ENCODE measurements around the gene COL4A4. TPM values are rescaled to one million over a fixed set of nuclear protein-coding genes. Genes with fewer than 3 reads are reported as not detected.

Gene COL4A4
- total and polyA plus RNA-seq, 2 of the 4 experiments (the other 2 are of a cell fraction): 0.02 TPM; not detected in 1

DNA sequence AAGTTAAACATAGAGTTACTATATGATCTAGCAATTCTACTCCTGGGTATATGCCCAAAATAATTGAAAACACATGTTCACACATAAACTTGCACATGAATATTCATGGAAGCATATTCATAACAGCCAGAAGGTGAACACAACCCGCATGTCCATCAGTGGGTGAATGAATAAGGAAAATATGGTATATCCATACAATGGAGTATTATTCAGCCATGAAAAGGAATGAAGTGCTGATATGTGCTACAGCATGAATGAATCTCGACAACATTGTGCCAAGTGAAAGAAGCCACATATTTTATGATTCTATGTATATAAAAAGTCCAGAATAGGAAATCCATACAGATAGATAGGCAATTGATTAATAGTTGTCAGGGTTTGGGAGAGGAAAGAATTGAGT lies 15.9 kb downstream of the COL4A4 start:
- TF ChIP-seq SMC3 (IDR thresholded peaks at IDR 0.05; ENCODE audit: low read depth, low read length): no peak
- no peak for TF ChIP-seq MAFK (IDR thresholded peaks at IDR 0.05; ENCODE audit: low read depth, low read length)
- TF ChIP-seq MAZ (IDR thresholded peaks at IDR 0.05; ENCODE audit: borderline replicate concordance, low read depth, low read length): no peak
- no peak for TF ChIP-seq CHD1 (IDR thresholded peaks at IDR 0.05; ENCODE audit: low read depth, low read length)
- no peak for TF ChIP-seq RAD21 (IDR thresholded peaks at IDR 0.05; ENCODE audit: low read length)

More for the DNA sequence above, 15.9 kb downstream of the COL4A4 start:
- H3K79me1 ChIP-seq (ENCODE audit: low read depth in 1 of 2, low read length in 2 of 2): no peaks in the 10 kb centered on the region
- ATAC-seq (ENCODE audit: low read depth) (no peak), DNase-seq (no peak)
- intact Hi-C loops (cut with micrococcal nuclease): no loop called here
- no peak overlapping the region for H3K27ac ChIP-seq (ENCODE audit: insufficient read depth, low read length)
- H3K9me1 ChIP-seq (ENCODE audit: insufficient read depth, low read length): no peaks in the 10 kb centered on the region
- H2AK9ac ChIP-seq (replicated peaks; ENCODE audit: low read depth, low read length, poor library complexity): no peak overlapping the region
- no peak overlapping the region for H3K4me3 ChIP-seq (ENCODE audit: insufficient read depth, low read depth, low read length)
- H4K20me1 ChIP-seq (ENCODE audit: insufficient read depth, low read length): no peaks in the 10 kb centered on the region
- no peak overlapping the region for H4K5ac ChIP-seq (ENCODE audit: low read depth, low read length)
- BruUV-seq (replicated peaks): no TSS peak
- H3K18ac ChIP-seq (ENCODE audit: low read depth, low read length): no peak overlapping the region
- no peak overlapping the region for H3K9ac ChIP-seq (ENCODE audit: low read depth, low read length)
- H3K14ac ChIP-seq (replicated peaks; ENCODE audit: low read depth, low read length): no peak overlapping the region
- dilution Hi-C loops (cut with HindIII; ENCODE audit: low sequenced_read_pairs, unreplicated experiment): no loop called here
- no peak overlapping the region for H2BK120ac ChIP-seq (ENCODE audit: low read depth, low read length)
- no peak overlapping the region for H3K4me2 ChIP-seq (ENCODE audit: low read depth, low read length)
- no peak overlapping the region for H2AFZ ChIP-seq (replicated peaks; ENCODE audit: low read length, poor library complexity)
- H2BK5ac ChIP-seq (ENCODE audit: low read depth, low read length, poor library complexity, severe bottlenecking): no peak overlapping the region
- no peak overlapping the region for H2BK15ac ChIP-seq (ENCODE audit: low read depth, low read length)
- no peak overlapping the region for H3K56ac ChIP-seq (ENCODE audit: extremely low read depth, insufficient read depth, low read length)
- H3K36me3 ChIP-seq (ENCODE audit: control insufficient read depth, insufficient read depth, low read length): no peaks in the 10 kb centered on the region
- H3K23ac ChIP-seq (ENCODE audit: low read depth, low read length): no peak overlapping the region
- in situ Hi-C loops (cut with MboI; ENCODE audit: low sequenced_read_pairs): no loop called here
- no peak overlapping the region for H4K91ac ChIP-seq (ENCODE audit: insufficient read depth, low read depth, low read length)
- no peak overlapping the region for H2BK20ac ChIP-seq (ENCODE audit: low read depth, low read length)
- H3K4me1 ChIP-seq (ENCODE audit: control insufficient read depth, insufficient read depth, low read length): no peaks in the 10 kb centered on the region
- no peak overlapping the region for H2AK5ac ChIP-seq (ENCODE audit: low read depth, low read length)
- no peaks in the 10 kb centered on the region; the same call in 1 of the 2 replicates for H3K27me3 ChIP-seq (ENCODE audit: control insufficient read depth, insufficient read depth, low read length)
- WGBS, 2 experiments (ENCODE audit: extremely low coverage in 2 of 2, insufficient read length in 1 of 2): no CpG with 5 or more reads among the region's 2 CpGs
- H3K4ac ChIP-seq (ENCODE audit: low read depth, low read length): no peak overlapping the region
- no peaks in the 10 kb centered on the region for H3K9me3 ChIP-seq (ENCODE audit: control insufficient read depth, insufficient read depth, low read length)
- H4K8ac ChIP-seq (ENCODE audit: low read depth in 2 of 2, low read length in 2 of 2): no peak overlapping the region
- ChIA-PET POLR2A (ENCODE audit: unreplicated experiment) (no interaction called here), CTCF (no interaction called here)
